NCI-H187 (cell line): ENCODE measurements around the gene SLC30A2.
"Not testable (repeated sequence)": the region's sequence is repeated elsewhere in the genome, so short reads cannot be mapped to it uniquely, and the experiment has no call there.

Source experiments
- DNase-seq, 2 experiments: peaks; one replicate each; lab custom pipeline; 2025; lab: John Stamatoyannopoulos, UW

The SLC30A2 gene, protein sequence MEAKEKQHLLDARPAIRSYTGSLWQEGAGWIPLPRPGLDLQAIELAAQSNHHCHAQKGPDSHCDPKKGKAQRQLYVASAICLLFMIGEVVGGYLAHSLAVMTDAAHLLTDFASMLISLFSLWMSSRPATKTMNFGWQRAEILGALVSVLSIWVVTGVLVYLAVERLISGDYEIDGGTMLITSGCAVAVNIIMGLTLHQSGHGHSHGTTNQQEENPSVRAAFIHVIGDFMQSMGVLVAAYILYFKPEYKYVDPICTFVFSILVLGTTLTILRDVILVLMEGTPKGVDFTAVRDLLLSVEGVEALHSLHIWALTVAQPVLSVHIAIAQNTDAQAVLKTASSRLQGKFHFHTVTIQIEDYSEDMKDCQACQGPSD

DNA sequence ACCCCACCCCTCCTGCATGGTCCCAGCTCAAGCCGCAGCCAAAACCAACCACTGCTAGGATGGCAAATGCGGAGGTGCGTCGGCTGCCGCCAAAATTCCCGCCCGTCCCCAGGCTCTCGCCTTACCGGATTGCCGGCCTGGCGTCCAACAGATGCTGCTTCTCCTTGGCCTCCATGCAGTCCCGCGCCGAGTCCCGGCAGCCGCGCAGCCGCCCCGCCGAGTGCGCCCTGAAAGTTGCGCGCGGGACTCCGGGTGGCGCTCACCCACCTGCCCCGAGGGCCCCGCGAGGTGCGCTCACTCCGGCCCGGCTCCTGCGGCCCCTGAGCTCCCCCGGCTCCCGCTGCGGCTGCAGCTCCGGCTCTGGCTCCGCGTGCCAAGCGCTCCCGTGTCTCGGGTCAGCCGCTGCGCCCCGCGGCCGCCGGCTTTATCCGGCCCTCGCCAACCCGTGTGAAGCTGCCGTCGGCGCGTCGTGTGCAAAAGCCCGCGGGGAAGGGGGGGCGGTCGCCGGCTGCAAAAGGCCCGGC, at the start of gene SLC30A2:
SLC30A2 (minus strand) TSS at position 397 of the 524 bp plus-strand sequence; CDS start at position 175, 222 bp downstream.
- DNase-seq, result no peak

- no peak for DNase-seq
These were observed 48.9 kb upstream of the SLC30A2 start for GRCh38 chr1:26094677-26095383.

GRCh38 chr1:26094076-26094669, 48.3 kb upstream of the SLC30A2 start:
- DNase-seq, result no peak

DNA sequence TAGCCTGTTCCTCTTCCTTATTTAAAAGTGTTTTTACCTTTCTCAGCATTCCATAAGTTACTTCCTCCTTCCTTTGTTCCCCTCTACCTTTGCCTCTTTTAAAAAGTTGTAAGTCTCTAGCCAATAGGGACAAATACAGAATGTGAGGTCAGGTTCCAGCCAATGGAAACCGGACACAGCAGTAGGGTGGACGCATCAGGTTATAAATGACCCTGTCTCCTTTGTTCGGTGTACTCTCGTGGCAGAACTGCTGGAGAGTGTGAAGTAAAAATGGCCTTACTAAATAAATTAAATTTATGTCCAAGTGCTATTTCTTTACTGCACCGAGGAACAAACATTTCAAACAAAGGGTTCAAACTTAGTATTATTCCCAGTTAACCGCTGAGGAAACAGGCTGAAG, 47.7 kb upstream of the SLC30A2 start:
- DNase-seq, result not testable (repeated sequence)

GRCh38 chr1:26092422-26092821, 46.5 kb upstream of the SLC30A2 start:
- no peak for DNase-seq

GRCh38 chr1:26090893-26091292, 45.0 kb upstream of the SLC30A2 start:
- no peak for DNase-seq

DNA sequence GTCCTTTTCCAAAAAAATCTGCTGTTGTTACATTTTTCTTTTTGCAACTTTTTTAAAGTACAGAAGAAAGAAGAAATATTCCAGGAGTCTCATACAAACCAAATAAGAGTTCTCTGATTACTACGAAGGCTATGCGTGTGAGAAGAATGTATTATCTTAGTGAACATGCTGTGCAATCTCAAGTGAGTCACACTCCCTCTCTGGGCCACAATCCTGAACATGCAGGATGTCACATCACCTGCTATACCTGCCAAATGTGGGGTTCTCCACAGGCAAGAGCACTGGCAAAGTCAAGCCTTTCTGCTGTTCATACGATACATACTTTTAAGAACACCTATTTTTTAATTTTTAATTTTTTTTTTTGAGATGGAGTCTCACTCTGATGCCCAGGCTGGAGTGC, 43.2 kb upstream of the SLC30A2 start:
- no peak for DNase-seq

DNA sequence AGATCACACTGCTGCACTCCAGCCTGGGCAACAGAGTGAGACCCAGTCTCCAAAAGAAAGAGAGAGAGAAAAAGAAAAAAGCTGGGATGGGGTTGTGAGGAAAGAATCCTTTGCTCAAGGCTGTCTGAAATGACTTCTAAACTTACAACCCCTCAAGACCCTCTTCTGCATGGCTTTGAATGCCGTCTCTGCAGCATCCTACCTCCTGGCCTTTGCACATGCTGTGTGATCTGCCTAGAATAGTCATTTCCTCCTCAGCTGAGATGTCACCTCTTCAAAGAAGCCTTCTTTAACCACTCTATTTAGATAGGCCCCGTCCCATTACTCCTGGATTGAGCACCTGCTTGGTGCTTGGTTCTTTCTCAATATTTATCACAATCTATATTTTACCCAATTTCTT, 38.9 kb upstream of the SLC30A2 start:
- DNase-seq, result no peak

GRCh38 chr1:26084091-26084561, 38.2 kb upstream of the SLC30A2 start:
- no peak for DNase-seq

- no peak for DNase-seq
These were observed 37.3 kb upstream of the SLC30A2 start for GRCh38 chr1:26083208-26083607.

DNA sequence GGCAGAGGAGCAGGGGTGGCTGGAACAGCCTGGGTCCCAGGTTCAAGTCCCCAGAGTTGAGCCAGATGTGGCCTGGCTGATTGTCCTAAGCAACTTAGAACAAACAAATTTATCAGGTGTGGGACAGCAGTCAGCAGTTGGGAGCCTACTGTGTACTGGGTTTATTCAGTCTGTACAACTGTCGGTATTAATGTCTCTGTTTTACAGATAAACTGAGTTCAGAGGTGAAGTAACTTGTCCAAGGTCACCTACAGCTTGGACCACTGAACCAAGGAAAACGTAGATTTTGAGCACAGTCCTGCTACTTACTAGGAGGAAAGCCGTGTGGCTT, 36.1 kb upstream of the SLC30A2 start:
- no peak for DNase-seq

- no peak for DNase-seq
These were observed 35.5 kb upstream of the SLC30A2 start for GRCh38 chr1:26081267-26082019.

GRCh38 chr1:26079960-26080814, 34.3 kb upstream of the SLC30A2 start:
- no peak for DNase-seq

- DNase-seq, result no peak
These were observed 33.3 kb upstream of the SLC30A2 start for GRCh38 chr1:26079178-26079563.

DNA sequence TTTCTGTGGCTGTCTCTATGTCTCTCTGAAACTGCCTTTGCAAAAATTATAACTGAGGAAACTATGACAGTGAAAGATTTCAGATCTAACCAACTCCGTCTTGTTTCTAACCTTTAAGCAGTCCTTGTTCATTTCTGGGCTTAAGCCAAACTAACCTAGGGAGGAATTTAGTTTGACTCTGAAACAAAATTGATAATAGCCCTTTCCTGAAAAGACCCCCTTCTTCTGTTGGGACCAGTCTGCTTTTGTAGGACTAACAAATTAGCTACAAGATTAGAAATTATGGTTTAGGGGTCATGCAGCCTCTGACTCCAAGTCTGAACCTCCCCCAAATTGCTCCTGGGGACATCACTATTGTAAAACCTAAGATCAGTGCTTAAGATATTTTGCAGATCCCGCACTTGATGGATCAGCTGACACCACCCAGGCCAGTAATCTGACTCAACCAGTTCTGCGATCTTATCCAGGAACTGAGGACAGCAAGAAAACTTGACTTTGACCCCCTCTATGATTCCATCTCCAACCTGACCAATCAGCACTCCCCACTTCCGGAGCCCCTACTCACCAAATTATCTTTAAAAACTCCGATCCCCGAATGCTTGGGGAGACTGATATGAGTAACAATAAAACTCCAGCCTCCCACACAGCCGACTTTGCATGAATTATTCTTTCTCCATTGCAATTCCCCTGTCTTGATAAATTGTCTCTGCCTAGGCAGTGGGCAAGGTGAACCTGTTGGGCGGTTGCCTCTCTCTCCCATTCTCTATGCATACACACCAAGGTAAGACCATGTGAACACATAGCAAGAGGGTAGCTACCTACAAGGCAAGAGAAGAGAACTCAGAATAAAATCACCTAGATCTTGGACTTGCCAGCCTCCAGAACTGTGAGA, 32.6 kb upstream of the SLC30A2 start:
- DNase-seq, result no peak

DNA sequence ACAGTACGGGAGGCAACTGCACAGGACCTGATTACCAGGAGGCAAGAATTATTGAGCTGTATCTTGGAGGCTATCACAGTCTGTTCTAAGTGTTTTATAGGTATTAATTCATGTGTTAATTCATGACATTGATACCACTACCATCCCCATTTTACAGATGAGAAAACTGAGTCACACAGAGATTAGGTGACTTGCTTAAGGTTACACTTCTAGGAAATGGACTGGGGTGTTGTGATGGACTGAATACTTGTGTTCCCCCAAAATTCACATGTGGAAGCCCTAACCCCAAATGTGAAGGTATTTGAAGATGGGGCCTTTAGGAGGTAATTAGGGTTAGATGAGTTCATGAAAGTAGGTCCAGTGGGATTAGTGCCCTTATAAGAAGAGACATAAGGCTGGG, 31.6 kb upstream of the SLC30A2 start:
- DNase-seq, result no peak

- no peak for DNase-seq
These were observed 29.7 kb upstream of the SLC30A2 start for GRCh38 chr1:26075421-26076144.

GRCh38 chr1:26072305-26072704, 26.4 kb upstream of the SLC30A2 start:
- DNase-seq, result no peak

DNA sequence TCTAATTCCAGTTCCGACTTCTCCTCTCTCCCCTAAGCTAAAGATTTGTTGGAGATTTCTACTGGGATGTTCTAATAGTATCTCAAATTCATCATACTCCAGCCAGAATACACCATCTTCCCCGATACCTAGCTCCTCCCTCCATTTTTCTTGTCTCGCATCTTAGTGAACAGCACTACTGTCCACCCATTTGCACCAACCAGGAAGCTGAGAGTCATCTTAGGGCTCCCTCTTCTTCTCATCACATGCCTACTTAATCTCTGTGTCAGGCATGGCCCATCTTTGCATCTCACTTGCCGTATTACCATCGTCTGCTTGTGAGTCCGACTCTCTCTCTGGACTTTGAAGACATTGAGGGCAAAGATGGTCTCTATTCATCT, 25.0 kb upstream of the SLC30A2 start:
- DNase-seq, result no peak
